GM23338 (cell line): Measurements from ENCODE around the gene FOXG1. TPM values are rescaled to one million over a fixed set of nuclear protein-coding genes. Genes with fewer than 3 reads are reported as not detected.

Source experiments
- ATAC-seq: fragments of 200-7000 bp; cut with Tn5 transposase; 3 replicates; pipeline ENCODE4 v1.9.1; 2020
- DNase-seq: peaks from one replicate; pipeline ENCODE4 v3.0.0-alpha.2; 2015; ENCODE audit warnings: low spot score
- H2AFZ ChIP-seq: fragments of 200-600 bp; sonication (generic); 2 replicates; pipeline ENCODE4 v1.8.0; 2016; ENCODE audit warnings: antibody characterized with exemption, mild to moderate bottlenecking, moderate library complexity
- H3F3A ChIP-seq: fragments of 200-600 bp; sonication (generic); replicated peaks from 2 replicates; pipeline ENCODE4 v1.8.0; 2017; ENCODE audit warnings: antibody characterized with exemption, mixed run types, low read depth
- H3K27ac ChIP-seq: fragments of 200-600 bp; sonication (generic); 2 replicates; pipeline ENCODE4 v1.6.1; 2016; ENCODE audit warnings: low read depth
- H3K27me3 ChIP-seq: fragments of 200-600 bp; sonication (generic); 2 replicates; pipeline ENCODE4 v1.8.0; 2016; ENCODE audit warnings: mild to moderate bottlenecking, mixed run types, moderate library complexity; ENCODE audit not compliant: insufficient read depth
- H3K36me3 ChIP-seq: fragments of 200-600 bp; sonication (generic); 2 replicates; pipeline ENCODE4 v1.8.0; 2016; ENCODE audit warnings: mild to moderate bottlenecking; ENCODE audit not compliant: insufficient read depth
- H3K4me1 ChIP-seq: fragments of 200-600 bp; sonication (generic); 2 replicates; pipeline ENCODE4 v1.8.0; 2016; ENCODE audit warnings: mild to moderate bottlenecking, moderate library complexity; ENCODE audit not compliant: insufficient read depth
- H3K4me2 ChIP-seq: fragments of 200-600 bp; sonication (generic); 2 replicates; pipeline ENCODE4 v1.7.1; 2017; ENCODE audit warnings: mixed run types
- H3K4me3 ChIP-seq: fragments of 200-600 bp; sonication (generic); 2 replicates; pipeline ENCODE4 v1.6.1; 2016; ENCODE audit warnings: mixed run types
- H3K79me2 ChIP-seq: fragments of 200-600 bp; sonication (generic); replicated peaks from 2 replicates; pipeline ENCODE4 v1.8.0; 2017; ENCODE audit warnings: mild to moderate bottlenecking; ENCODE audit not compliant: insufficient read depth
- H3K9me2 ChIP-seq: fragments of 200-600 bp; sonication (generic); 2 replicates; pipeline ENCODE4 v1.8.0; 2017; ENCODE audit not compliant: insufficient read depth
- H4K20me1 ChIP-seq: fragments of 200-600 bp; sonication (generic); replicated peaks from 2 replicates; pipeline ENCODE4 v1.8.0; 2017; ENCODE audit warnings: mild to moderate bottlenecking; ENCODE audit not compliant: insufficient read depth
- H3K27ac Mint-ChIP-seq: 2 replicates; pipeline ENCODE4 v1.8.0; 2020; ENCODE audit warnings: inconsistent platforms, mild to moderate bottlenecking, moderate library complexity, mixed read lengths
- H3K27me3 Mint-ChIP-seq: 3 replicates; pipeline ENCODE4 v1.8.0; 2022; ENCODE audit warnings: low read depth, mild to moderate bottlenecking, moderate library complexity, mixed read lengths, inconsistent platforms; ENCODE audit not compliant: insufficient read depth, poor library complexity
- H3K36me3 Mint-ChIP-seq: 3 replicates; pipeline ENCODE4 v1.8.0; 2021; ENCODE audit warnings: low read depth, mild to moderate bottlenecking, inconsistent platforms, moderate library complexity, mixed read lengths
- H3K4me1 Mint-ChIP-seq: 3 replicates; pipeline ENCODE4 v1.8.0; 2020; ENCODE audit warnings: mild to moderate bottlenecking, inconsistent platforms, mixed read lengths
- H3K4me3 Mint-ChIP-seq: 3 replicates; pipeline ENCODE4 v1.8.0; 2021; ENCODE audit warnings: moderate library complexity, mild to moderate bottlenecking, inconsistent platforms, mixed read lengths
- H3K9me3 Mint-ChIP-seq: 3 replicates; pipeline ENCODE4 v1.8.0; 2020; ENCODE audit warnings: moderate library complexity, mild to moderate bottlenecking, inconsistent platforms, mixed read lengths
- CREB1 ChIP-seq: fragments of 250-450 bp; sonication (Bioruptor Pico); IDR thresholded peaks from 2 replicates; pipeline ENCODE4 v1.5.0; 2020; ENCODE audit warnings: low read depth, mild to moderate bottlenecking, moderate library complexity
- EZH2 ChIP-seq: fragments of 200-600 bp; sonication (generic); IDR thresholded peaks from one replicate; pipeline ENCODE4 v1.8.0; 2017; ENCODE audit warnings: antibody characterized with exemption, mild to moderate bottlenecking, low read depth; ENCODE audit not compliant: unreplicated experiment
- EZH2phosphoT487 ChIP-seq: fragments of 200-600 bp; sonication (generic); IDR thresholded peaks from one replicate; pipeline ENCODE4 v1.8.1; 2018; ENCODE audit warnings: antibody characterized with exemption; ENCODE audit not compliant: unreplicated experiment
- JUNB ChIP-seq: IDR thresholded peaks from one replicate; pipeline ENCODE4 v1.6.1; 2016; ENCODE audit warnings: antibody characterized with exemption; ENCODE audit not compliant: unreplicated experiment
- NANOG ChIP-seq: IDR thresholded peaks from 2 replicates; pipeline ENCODE4 v1.6.1; 2016; ENCODE audit warnings: antibody characterized with exemption, borderline replicate concordance
- POLR2AphosphoS5 ChIP-seq: IDR thresholded peaks from 2 replicates; pipeline ENCODE4 v1.6.1; 2016; ENCODE audit warnings: antibody characterized with exemption, low read depth
- STAT1 ChIP-seq: IDR thresholded peaks from one replicate; pipeline ENCODE4 v1.6.1; 2016; ENCODE audit warnings: antibody characterized with exemption; ENCODE audit not compliant: unreplicated experiment
- ZNF114 ChIP-seq: fragments of 250-450 bp; sonication (Bioruptor Pico); IDR thresholded peaks from 2 replicates; pipeline ENCODE4 v1.5.0; 2020; ENCODE audit warnings: mild to moderate bottlenecking, moderate library complexity
- ZNF331 ChIP-seq: fragments of 250-450 bp; sonication (Bioruptor Pico); IDR thresholded peaks from 2 replicates; pipeline ENCODE4 v1.5.0; 2020; ENCODE audit warnings: low read depth, mild to moderate bottlenecking, moderate library complexity
- polyA plus RNA-seq: library from polyadenylated mRNA; unstranded; fragments of >200 nt; fragmentation: Nextera tagmentation; extraction: Ambion mirVana; gene quantifications from 2 replicates; pipeline ENCODE4 v1.2.1, GENCODE V29; 2016
- total RNA-seq: library from RNA; depleted of rRNA; stranded (reverse); fragments of >200 nt; shearing (Covaris generic); gene quantifications from 2 replicates; pipeline ENCODE4 v1.2.3, GENCODE V29; 2014
- TF ChIP-seq, protein P1 (sequence below): IDR thresholded peaks from one replicate; pipeline ENCODE4 v1.6.1; 2018; ENCODE audit warnings: antibody characterized with exemption; ENCODE audit not compliant: unreplicated experiment
- TF ChIP-seq, protein P2 (sequence below), 2 experiments: fragments of 200-600 bp in 1 of 2; sonication (generic) in 1 of 2; conservative IDR thresholded peaks; 2 replicates each; pipeline versions ENCODE4 v1.5.1 to v1.6.1; 2016 to 2017; ENCODE audit warnings: antibody characterized with exemption in 2 of 2, low read depth in 2 of 2, mild to moderate bottlenecking in 2 of 2, moderate library complexity in 1 of 2
- TF ChIP-seq, protein P3 (sequence below): fragments of 250-450 bp; sonication (Bioruptor Pico); IDR thresholded peaks from 2 replicates; pipeline ENCODE4 v1.5.0; 2020; ENCODE audit warnings: mild to moderate bottlenecking, moderate library complexity
- TF ChIP-seq, protein P4 (sequence below): IDR thresholded peaks from 2 replicates; pipeline ENCODE4 v1.6.1; 2016; ENCODE audit warnings: antibody characterized with exemption

FOXG1 gene
- total and polyA plus RNA-seq, 2 experiments from 2014 or later = 0.05 to 0.10 TPM

DNA sequence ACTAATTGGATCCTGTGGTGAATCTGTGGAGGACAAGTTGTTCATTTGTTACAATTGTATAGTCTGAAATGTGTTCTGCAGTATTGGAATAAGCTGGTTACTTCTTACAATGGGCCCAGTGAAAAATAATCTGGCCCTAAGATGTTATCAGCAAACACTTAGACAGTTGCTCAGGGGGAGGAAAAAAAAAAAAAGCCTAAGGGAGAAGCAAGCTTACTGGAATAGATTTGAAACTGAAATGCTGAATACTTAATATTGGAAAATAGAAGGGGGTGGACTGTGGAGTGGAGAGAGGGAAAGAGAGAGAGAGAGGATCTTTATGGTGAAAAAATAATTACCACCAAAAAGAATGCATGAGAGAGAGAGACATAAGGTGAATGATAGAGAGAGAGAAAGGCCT lies 4.0 kb downstream of the FOXG1 start:
- Histone ChIP-seq H3K36me3 (no peaks in the 10 kb centered on the region), H3K9me2 (no peaks in the 10 kb centered on the region), H2AFZ (no peak overlapping the region), H3K4me3 (no peak overlapping the region), H4K20me1 (peaks cover 31% of the 10 kb centered on the region), H3K4me2 (no peak overlapping the region), H3K27me3 (peaks cover 92% of the 10 kb centered on the region), H3K27ac (no peak overlapping the region), H3K79me2 (no peaks in the 10 kb centered on the region), H3F3A (peaks cover 23% of the 10 kb centered on the region), H3K4me1 (peaks cover 46% of the 10 kb centered on the region)
- H3K4me1 Mint-ChIP-seq = peaks cover 34% of the 10 kb centered on the region
- H3K27me3 Mint-ChIP-seq = peaks cover 92% of the 10 kb centered on the region
- H3K9me3 Mint-ChIP-seq = peaks cover 4% of the 10 kb centered on the region; the same call in 1 of the 3 replicates
- no peaks in the 10 kb centered on the region; the same call in 2 of the 3 replicates for H3K36me3 Mint-ChIP-seq
- no peak overlapping the region for H3K4me3 Mint-ChIP-seq
- no peak overlapping the region for H3K27ac Mint-ChIP-seq
- ATAC-seq (no peak), DNase-seq (no peak)
- TF ChIP-seq, protein P1, sequence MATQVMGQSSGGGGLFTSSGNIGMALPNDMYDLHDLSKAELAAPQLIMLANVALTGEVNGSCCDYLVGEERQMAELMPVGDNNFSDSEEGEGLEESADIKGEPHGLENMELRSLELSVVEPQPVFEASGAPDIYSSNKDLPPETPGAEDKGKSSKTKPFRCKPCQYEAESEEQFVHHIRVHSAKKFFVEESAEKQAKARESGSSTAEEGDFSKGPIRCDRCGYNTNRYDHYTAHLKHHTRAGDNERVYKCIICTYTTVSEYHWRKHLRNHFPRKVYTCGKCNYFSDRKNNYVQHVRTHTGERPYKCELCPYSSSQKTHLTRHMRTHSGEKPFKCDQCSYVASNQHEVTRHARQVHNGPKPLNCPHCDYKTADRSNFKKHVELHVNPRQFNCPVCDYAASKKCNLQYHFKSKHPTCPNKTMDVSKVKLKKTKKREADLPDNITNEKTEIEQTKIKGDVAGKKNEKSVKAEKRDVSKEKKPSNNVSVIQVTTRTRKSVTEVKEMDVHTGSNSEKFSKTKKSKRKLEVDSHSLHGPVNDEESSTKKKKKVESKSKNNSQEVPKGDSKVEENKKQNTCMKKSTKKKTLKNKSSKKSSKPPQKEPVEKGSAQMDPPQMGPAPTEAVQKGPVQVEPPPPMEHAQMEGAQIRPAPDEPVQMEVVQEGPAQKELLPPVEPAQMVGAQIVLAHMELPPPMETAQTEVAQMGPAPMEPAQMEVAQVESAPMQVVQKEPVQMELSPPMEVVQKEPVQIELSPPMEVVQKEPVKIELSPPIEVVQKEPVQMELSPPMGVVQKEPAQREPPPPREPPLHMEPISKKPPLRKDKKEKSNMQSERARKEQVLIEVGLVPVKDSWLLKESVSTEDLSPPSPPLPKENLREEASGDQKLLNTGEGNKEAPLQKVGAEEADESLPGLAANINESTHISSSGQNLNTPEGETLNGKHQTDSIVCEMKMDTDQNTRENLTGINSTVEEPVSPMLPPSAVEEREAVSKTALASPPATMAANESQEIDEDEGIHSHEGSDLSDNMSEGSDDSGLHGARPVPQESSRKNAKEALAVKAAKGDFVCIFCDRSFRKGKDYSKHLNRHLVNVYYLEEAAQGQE = no peak
- no peak for TF ChIP-seq POLR2AphosphoS5
- no peak for TF ChIP-seq CREB1 (CRISPR knock-in tag)
- TF ChIP-seq STAT1 = no peak
- no peak for TF ChIP-seq NANOG
- TF ChIP-seq EZH2 = no peak
- TF ChIP-seq, protein P2, sequence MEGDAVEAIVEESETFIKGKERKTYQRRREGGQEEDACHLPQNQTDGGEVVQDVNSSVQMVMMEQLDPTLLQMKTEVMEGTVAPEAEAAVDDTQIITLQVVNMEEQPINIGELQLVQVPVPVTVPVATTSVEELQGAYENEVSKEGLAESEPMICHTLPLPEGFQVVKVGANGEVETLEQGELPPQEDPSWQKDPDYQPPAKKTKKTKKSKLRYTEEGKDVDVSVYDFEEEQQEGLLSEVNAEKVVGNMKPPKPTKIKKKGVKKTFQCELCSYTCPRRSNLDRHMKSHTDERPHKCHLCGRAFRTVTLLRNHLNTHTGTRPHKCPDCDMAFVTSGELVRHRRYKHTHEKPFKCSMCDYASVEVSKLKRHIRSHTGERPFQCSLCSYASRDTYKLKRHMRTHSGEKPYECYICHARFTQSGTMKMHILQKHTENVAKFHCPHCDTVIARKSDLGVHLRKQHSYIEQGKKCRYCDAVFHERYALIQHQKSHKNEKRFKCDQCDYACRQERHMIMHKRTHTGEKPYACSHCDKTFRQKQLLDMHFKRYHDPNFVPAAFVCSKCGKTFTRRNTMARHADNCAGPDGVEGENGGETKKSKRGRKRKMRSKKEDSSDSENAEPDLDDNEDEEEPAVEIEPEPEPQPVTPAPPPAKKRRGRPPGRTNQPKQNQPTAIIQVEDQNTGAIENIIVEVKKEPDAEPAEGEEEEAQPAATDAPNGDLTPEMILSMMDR (conservative IDR thresholded peaks at IDR 0.05; ENCODE audit: low read depth in 2 of 2) = no peak
- no peak for TF ChIP-seq EZH2phosphoT487
- TF ChIP-seq, protein P3, sequence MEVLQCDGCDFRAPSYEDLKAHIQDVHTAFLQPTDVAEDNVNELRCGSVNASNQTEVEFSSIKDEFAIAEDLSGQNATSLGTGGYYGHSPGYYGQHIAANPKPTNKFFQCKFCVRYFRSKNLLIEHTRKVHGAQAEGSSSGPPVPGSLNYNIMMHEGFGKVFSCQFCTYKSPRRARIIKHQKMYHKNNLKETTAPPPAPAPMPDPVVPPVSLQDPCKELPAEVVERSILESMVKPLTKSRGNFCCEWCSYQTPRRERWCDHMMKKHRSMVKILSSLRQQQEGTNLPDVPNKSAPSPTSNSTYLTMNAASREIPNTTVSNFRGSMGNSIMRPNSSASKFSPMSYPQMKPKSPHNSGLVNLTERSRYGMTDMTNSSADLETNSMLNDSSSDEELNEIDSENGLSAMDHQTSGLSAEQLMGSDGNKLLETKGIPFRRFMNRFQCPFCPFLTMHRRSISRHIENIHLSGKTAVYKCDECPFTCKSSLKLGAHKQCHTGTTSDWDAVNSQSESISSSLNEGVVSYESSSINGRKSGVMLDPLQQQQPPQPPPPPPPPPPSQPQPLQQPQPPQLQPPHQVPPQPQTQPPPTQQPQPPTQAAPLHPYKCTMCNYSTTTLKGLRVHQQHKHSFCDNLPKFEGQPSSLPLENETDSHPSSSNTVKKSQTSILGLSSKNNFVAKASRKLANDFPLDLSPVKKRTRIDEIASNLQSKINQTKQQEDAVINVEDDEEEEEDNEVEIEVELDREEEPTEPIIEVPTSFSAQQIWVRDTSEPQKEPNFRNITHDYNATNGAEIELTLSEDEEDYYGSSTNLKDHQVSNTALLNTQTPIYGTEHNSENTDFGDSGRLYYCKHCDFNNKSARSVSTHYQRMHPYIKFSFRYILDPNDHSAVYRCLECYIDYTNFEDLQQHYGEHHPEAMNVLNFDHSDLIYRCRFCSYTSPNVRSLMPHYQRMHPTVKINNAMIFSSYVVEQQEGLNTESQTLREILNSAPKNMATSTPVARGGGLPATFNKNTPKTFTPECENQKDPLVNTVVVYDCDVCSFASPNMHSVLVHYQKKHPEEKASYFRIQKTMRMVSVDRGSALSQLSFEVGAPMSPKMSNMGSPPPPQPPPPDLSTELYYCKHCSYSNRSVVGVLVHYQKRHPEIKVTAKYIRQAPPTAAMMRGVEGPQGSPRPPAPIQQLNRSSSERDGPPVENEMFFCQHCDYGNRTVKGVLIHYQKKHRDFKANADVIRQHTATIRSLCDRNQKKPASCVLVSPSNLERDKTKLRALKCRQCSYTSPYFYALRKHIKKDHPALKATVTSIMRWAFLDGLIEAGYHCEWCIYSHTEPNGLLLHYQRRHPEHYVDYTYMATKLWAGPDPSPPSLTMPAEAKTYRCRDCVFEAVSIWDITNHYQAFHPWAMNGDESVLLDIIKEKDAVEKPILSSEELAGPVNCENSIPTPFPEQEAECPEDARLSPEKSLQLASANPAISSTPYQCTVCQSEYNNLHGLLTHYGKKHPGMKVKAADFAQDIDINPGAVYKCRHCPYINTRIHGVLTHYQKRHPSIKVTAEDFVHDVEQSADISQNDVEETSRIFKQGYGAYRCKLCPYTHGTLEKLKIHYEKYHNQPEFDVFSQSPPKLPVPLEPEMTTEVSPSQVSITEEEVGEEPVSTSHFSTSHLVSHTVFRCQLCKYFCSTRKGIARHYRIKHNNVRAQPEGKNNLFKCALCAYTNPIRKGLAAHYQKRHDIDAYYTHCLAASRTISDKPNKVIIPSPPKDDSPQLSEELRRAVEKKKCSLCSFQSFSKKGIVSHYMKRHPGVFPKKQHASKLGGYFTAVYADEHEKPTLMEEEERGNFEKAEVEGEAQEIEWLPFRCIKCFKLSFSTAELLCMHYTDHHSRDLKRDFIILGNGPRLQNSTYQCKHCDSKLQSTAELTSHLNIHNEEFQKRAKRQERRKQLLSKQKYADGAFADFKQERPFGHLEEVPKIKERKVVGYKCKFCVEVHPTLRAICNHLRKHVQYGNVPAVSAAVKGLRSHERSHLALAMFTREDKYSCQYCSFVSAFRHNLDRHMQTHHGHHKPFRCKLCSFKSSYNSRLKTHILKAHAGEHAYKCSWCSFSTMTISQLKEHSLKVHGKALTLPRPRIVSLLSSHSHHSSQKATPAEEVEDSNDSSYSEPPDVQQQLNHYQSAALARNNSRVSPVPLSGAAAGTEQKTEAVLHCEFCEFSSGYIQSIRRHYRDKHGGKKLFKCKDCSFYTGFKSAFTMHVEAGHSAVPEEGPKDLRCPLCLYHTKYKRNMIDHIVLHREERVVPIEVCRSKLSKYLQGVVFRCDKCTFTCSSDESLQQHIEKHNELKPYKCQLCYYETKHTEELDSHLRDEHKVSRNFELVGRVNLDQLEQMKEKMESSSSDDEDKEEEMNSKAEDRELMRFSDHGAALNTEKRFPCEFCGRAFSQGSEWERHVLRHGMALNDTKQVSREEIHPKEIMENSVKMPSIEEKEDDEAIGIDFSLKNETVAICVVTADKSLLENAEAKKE (CRISPR knock-in tag) = no peak
- no peak for TF ChIP-seq ZNF114
- TF ChIP-seq ZNF331 (CRISPR knock-in tag) = no peak
- TF ChIP-seq, protein P4, sequence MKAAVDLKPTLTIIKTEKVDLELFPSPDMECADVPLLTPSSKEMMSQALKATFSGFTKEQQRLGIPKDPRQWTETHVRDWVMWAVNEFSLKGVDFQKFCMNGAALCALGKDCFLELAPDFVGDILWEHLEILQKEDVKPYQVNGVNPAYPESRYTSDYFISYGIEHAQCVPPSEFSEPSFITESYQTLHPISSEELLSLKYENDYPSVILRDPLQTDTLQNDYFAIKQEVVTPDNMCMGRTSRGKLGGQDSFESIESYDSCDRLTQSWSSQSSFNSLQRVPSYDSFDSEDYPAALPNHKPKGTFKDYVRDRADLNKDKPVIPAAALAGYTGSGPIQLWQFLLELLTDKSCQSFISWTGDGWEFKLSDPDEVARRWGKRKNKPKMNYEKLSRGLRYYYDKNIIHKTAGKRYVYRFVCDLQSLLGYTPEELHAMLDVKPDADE = no peak
- no peak for TF ChIP-seq JUNB
